Measurements from ENCODE around the gene TTLL9. TPM values are rescaled to one million over a fixed set of nuclear protein-coding genes. Genes with fewer than 3 reads are reported as not detected.

TTLL9 gene
- polyA plus RNA-seq, 1 donor: 0.29 TPM

DNA sequence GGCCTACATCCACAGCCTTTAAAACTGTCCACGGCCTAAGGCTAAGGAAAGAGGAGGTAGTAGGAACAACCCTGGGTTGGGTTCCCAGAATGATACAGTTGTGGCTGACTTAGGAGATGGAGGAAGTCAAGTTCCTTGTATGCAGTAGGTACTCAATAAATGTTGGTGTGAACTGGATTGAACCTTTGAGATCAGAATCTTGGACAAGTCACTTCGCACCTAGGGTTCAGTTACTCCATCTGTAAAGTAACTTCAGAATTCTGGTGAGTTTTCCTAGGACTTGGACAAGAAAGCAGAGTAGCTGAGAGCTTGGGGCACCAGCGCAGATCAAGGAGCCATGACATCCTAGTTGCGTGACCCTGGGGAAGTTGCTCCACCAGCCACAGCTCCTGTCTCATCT, 106.6 kb downstream of the TTLL9 start:
- no peak for DNase-seq (ENCODE audit: low read depth)

GRCh38 chr20:31979713-31980426, 109.4 kb downstream of the TTLL9 start:
- DNase-seq (ENCODE audit: low read depth): no peak

DNA sequence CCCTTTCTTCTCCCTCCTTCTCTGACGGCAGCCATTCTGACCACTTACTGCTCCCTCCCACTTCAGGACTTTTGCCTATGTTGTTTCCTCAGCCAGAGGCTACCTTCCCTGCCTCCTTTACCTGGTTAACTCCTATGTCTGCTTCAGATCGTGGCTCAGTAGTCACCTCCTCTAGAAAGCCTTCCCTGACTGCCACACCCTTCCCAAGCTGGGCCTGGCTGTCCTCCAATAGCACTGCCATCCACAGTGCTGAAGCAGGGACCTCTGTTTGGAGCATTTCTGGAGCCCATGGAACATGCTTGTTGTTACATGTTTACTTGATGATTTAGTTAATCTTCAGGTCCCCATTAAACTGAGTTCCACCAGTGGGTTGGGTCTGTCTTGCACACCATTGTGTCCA, 111.3 kb downstream of the TTLL9 start:
- DNase-seq (ENCODE audit: low read depth): no peak

DNA sequence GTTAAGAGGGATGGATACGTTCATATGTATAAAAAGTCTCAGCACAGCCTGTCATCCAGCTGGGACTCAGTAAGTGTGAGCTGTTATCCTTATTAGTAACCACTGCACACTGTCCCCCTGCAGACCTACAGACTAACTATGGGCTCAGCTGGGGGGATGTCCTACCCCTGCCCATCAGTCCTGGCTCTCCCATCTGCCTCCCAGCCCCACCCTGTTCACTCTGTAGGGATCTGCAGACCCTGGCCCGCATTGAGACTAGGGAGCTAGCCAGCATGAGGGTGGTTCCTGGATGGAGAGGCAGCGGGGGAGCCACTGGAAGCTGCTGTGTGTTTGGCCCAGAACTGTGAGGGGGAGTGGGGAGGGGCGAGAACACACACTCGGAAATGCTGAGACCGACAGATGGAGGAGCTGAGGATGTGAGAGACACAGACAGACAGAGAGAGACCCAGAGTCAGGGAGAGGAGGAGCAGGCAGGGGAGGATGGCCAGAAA, 114.6 kb downstream of the TTLL9 start:
- no peak for DNase-seq (ENCODE audit: low read depth)

DNA sequence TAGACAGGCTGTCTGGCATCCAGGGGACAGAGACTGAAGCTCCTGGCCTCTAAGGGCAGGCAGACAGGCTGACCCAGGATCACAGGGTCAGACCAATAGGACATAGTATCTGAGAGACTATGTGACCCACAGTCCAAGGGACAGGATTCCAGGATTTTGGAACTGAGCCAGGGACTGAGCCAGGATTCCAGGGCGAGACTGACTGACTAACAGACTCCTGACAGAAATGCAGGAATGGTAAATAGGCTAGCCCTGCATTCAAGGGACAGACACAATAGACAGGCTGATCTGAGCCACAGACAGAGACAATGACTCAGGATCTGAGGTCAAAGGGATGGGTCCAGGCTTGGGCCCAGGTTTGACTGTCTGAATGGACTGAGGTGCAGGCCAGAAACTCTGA, 117.3 kb downstream of the TTLL9 start:
- DNase-seq (ENCODE audit: low read depth): no peak

DNA sequence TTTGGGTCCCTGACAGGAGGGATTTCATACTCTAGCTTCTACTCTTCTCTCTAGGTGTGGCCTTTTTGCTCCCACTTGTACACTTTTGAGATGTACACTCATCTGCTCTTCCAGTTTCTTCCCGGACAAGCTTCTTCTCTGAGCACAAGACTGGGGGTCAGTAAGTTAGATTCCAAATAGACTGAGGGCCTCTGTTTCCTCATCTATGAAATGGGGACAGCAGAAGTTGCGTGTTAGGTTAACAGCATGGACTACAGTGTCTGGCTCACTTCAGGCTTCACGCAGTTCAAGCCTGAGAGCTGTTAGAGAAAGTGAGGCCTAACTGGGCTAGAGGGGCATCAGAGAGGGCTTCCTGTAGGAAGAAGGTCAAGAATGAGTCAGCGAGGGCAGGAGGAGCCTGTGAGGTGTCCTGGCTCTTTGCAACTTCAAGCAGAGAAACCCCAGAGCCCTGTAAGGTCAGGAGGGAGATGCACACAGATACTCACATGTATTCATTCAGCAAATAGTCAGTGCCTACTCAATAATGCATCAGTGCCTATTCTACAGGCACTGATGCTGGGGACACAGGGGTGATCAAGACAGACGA, 118.1 kb downstream of the TTLL9 start:
- DNase-seq (ENCODE audit: low read depth): no peak

DNA sequence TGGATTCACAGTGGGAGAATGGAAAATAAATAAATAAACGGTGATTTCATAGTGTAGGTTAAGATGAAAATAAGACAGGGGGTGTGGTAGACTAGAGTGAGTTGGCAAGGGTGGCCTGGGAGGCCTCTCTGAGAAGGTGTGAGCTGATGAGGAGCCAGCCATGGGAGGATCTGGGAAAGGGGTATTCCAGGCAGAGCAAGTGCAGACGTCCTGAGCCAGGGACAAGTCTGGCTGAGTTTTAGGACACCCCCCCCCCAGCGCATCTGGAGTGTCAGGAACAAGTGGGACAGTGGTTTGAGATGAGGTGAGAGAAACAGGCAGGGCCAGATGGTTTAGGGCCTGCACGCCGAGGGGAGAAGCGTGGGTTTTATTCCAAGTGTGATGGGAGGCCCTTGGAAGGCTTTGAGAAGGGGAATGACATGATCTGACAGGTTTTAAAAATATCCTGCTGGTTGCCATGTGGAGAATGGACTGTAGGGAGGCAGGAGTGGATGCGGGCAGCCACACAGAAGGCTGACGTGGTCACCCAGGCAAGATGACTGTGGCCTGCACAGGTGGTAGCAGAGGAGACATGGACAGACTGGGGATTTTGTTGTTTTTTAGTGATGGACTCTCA, 118.7 kb downstream of the TTLL9 start:
- no peak for DNase-seq (ENCODE audit: low read depth)

GRCh38 chr20:31990641-31991338, 120.4 kb downstream of the TTLL9 start:
- DNase-seq (ENCODE audit: low read depth): no peak

DNA sequence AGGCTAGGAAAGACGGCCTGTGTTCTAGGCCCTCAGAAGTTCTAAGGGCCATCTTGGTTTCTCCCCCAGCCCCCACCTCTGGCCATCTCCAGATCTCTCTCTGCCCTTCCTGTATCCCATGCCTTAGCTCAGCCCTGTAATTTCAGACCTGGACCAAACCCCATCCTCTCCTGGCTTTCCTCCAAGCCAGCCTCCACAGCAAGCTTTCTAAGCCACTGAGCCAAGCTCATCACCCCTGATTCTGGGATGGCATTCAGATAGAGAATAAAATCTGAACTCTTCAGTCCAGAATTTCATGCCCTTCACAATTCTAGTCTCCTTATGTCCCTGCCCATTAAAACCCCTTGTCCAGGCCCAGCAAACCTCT, 120.9 kb downstream of the TTLL9 start:
- DNase-seq (ENCODE audit: low read depth): no peak

DNA sequence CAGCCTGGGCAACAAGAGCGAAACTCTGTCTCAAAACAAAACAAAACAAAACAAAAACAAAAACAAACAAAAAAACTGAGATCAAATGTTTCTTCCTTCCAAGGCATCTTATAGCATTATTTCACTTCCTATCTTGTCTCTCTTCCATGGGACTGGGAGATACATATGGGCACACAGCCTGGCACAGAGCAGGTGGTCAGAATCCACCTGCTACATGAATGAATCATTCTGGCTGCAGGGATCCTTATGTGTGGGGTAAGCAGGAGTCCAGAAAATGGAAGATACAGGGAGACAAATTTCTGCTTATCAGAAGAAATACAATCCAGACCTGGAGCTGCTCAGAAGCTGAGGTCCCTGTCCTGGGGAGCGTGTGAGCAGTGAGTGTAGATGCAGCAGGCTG, 121.7 kb downstream of the TTLL9 start:
- no peak for DNase-seq (ENCODE audit: low read depth)

Other genes with a start within 250 kb of the TTLL9 start
- gene COX4I2, start 232.7 kb upstream of the TTLL9 start, polyA plus RNA-seq (ENCODE audit: insufficient read length): 7.0 TPM
- 29.8 TPM for gene BCL2L1, start 147.8 kb upstream of the TTLL9 start, polyA plus RNA-seq (ENCODE audit: insufficient read length)
- gene TPX2, start 131.3 kb upstream of the TTLL9 start, polyA plus RNA-seq (ENCODE audit: insufficient read length): 21.5 TPM
- 60.0 TPM for gene MYLK2, start 51.3 kb upstream of the TTLL9 start, polyA plus RNA-seq (ENCODE audit: insufficient read length)
- gene FOXS1, start 25.0 kb upstream of the TTLL9 start, polyA plus RNA-seq (ENCODE audit: insufficient read length): 5.9 TPM
- gene DUSP15, start 107 bp upstream of the TTLL9 start, polyA plus RNA-seq (ENCODE audit: insufficient read length): 1.7 TPM
- gene PDRG1, start 81.4 kb downstream of the TTLL9 start, polyA plus RNA-seq (ENCODE audit: insufficient read length): 16.8 TPM
- 0.04 TPM for gene XKR7, start 97.5 kb downstream of the TTLL9 start, polyA plus RNA-seq (ENCODE audit: insufficient read length)
- 5.4 TPM for gene CCM2L, start 139.8 kb downstream of the TTLL9 start, polyA plus RNA-seq (ENCODE audit: insufficient read length)
- gene HCK, start 181.6 kb downstream of the TTLL9 start, polyA plus RNA-seq (ENCODE audit: insufficient read length): 3.5 TPM
- 38.5 TPM for gene TM9SF4, start 239.1 kb downstream of the TTLL9 start, polyA plus RNA-seq (ENCODE audit: insufficient read length)

Data from forelimb muscle (tissue), 1 donor.